Bronchial epithelial cell (primary cell): Measurements from ENCODE around the gene PHC2. TPM values are rescaled to one million over a fixed set of nuclear protein-coding genes. Genes with fewer than 3 reads are reported as not detected.

ENCODE experiments used
- DNase-seq: peaks from one replicate; pipeline ENCODE4 v3.0.0-alpha.2; 2010; ENCODE audit warnings: low read depth
- FAIRE-seq: peaks from 2 replicates; lab custom pipeline; 2011; peaks lifted over from hg19 to GRCh38; lab: Jason Lieb, UNC
- H3K27me3 ChIP-seq: 2 replicates; pipeline ENCODE4 v1.5.1; 2011; ENCODE audit warnings: low read length; ENCODE audit not compliant: control insufficient read depth, insufficient read depth
- H3K36me3 ChIP-seq: 2 replicates; pipeline ENCODE4 v1.5.1; 2011; ENCODE audit warnings: low read length; ENCODE audit not compliant: control insufficient read depth, insufficient read depth
- H3K4me3 ChIP-seq: 2 replicates; pipeline ENCODE4 v1.5.1; 2011; ENCODE audit warnings: mild to moderate bottlenecking, low read depth, low read length, control low read depth
- CTCF ChIP-seq: IDR thresholded peaks from 2 replicates; pipeline ENCODE4 v1.5.1; 2011; ENCODE audit warnings: mild to moderate bottlenecking, moderate library complexity, low read length, control low read depth, inconsistent platforms; ENCODE audit not compliant: insufficient read depth, severe bottlenecking
- total RNA-seq: library from RNA; depleted of rRNA; stranded (reverse); fragments of >200 nt; gene quantifications from 2 replicates; pipeline ENCODE4 v1.2.1, GENCODE V29; 2014

Gene PHC2
- total RNA-seq, 1 donor from 2014 or later, result 32.1 TPM

- H3K27me3 ChIP-seq, result no peaks in the 10 kb centered on the region
These were observed 89.7 kb downstream of the PHC2 start for GRCh38 chr1:33341190-33341589.

GRCh38 chr1:33339413-33339812, 91.5 kb downstream of the PHC2 start:
- no peak for DNase-seq
- H3K4me3 ChIP-seq, result no peak overlapping the region
- H3K27me3 ChIP-seq, result no peaks in the 10 kb centered on the region
- no peak for FAIRE-seq
- peaks cover 8% of the 10 kb centered on the region for H3K36me3 ChIP-seq
- TF ChIP-seq CTCF, result peak; percentile 26

More at GRCh38 chr1:33341190-33341589, 89.7 kb downstream of the PHC2 start:
- Histone ChIP-seq H3K36me3 (peaks cover 5% of the 10 kb centered on the region), H3K4me3 (no peak overlapping the region)
- DNase-seq, result no peak
- no peak for FAIRE-seq
- no peak for TF ChIP-seq CTCF

- Histone ChIP-seq H3K36me3 (peaks cover 12% of the 10 kb centered on the region), H3K27me3 (no peaks in the 10 kb centered on the region), H3K4me3 (no peak overlapping the region)
- DNase-seq (peak; percentile 60), FAIRE-seq (no peak)
- TF ChIP-seq CTCF, result no peak
These were observed 92.3 kb downstream of the PHC2 start for GRCh38 chr1:33338440-33339211.

- no peak for FAIRE-seq
- DNase-seq, result no peak
- TF ChIP-seq CTCF, result no peak
- Histone ChIP-seq H3K4me3 (no peak overlapping the region), H3K27me3 (no peaks in the 10 kb centered on the region), H3K36me3 (peaks cover 15% of the 10 kb centered on the region)
These were observed 92.9 kb downstream of the PHC2 start for GRCh38 chr1:33338048-33338439.

- no peak for DNase-seq
- Histone ChIP-seq H3K4me3 (no peak overlapping the region), H3K27me3 (no peaks in the 10 kb centered on the region), H3K36me3 (peaks cover 18% of the 10 kb centered on the region)
- TF ChIP-seq CTCF, result no peak
- no peak for FAIRE-seq
These were observed 93.5 kb downstream of the PHC2 start for GRCh38 chr1:33337441-33337840.
